Esophagus squamous epithelium (tissue), 4 donors: ENCODE data around the gene MYL5.

Source experiments
- CTCF ChIP-seq, 6 experiments: fragments of 450-650 bp in 4 of 6; fragments of 200-600 bp in 2 of 6; sonication (generic) in 2 of 6; IDR thresholded peaks; one replicate each; pipeline ENCODE4 v1.5.1; 2016 to 2019; ENCODE audit warnings: antibody characterized with exemption in 6 of 6, mild to moderate bottlenecking in 4 of 6, moderate library complexity in 4 of 6
- POLR2A ChIP-seq, 4 donors: fragments of 450-650 bp; IDR thresholded peaks; one replicate each; pipeline ENCODE4 v1.6.1; 2017; ENCODE audit warnings: antibody characterized with exemption in 4 of 4, mild to moderate bottlenecking in 4 of 4, moderate library complexity in 3 of 4

- TF ChIP-seq CTCF (IDR thresholded peaks at IDR 0.05): no peak
- TF ChIP-seq POLR2A (IDR thresholded peaks at IDR 0.05): no peak
Observed at GRCh38 chr4:665751-666435, 8.4 kb upstream of the MYL5 start.
